Endothelial cell (in vitro differentiated cells): ENCODE results near the gene PABPN1. TPM values are rescaled to one million over a fixed set of nuclear protein-coding genes. Genes with fewer than 3 reads are reported as not detected.
A peak's percentile ranks its signal among the peaks of the same experiment; 100 is the strongest.
"Not testable (repeated sequence)": the region's sequence is repeated elsewhere in the genome, so short reads cannot be mapped to it uniquely, and the experiment has no call there.

Experiments
- DNase-seq: peaks from one replicate; pipeline ENCODE4 v3.0.0; 2021; ENCODE audit warnings: low spot score
- H3K27ac Mint-ChIP-seq: one replicate; pipeline ENCODE4 v1.8.0; 2021; ENCODE audit warnings: mixed read lengths, inconsistent platforms; ENCODE audit not compliant: unreplicated experiment
- H3K27me3 Mint-ChIP-seq: one replicate; pipeline ENCODE4 v1.8.0; 2021; ENCODE audit warnings: mild to moderate bottlenecking, moderate library complexity, mixed read lengths, inconsistent platforms; ENCODE audit not compliant: unreplicated experiment
- H3K36me3 Mint-ChIP-seq: one replicate; pipeline ENCODE4 v1.8.0; 2021; ENCODE audit warnings: mild to moderate bottlenecking, low read depth, mixed read lengths, inconsistent platforms; ENCODE audit not compliant: unreplicated experiment
- H3K4me1 Mint-ChIP-seq: one replicate; pipeline ENCODE4 v1.8.0; 2021; ENCODE audit warnings: mild to moderate bottlenecking, mixed read lengths, inconsistent platforms; ENCODE audit not compliant: unreplicated experiment
- H3K4me3 Mint-ChIP-seq: one replicate; pipeline ENCODE4 v1.8.0; 2021; ENCODE audit warnings: mild to moderate bottlenecking, mixed read lengths, inconsistent platforms; ENCODE audit not compliant: unreplicated experiment
- H3K9me3 Mint-ChIP-seq: one replicate; pipeline ENCODE4 v1.8.0; 2021; ENCODE audit warnings: mixed read lengths, inconsistent platforms; ENCODE audit not compliant: unreplicated experiment
- total RNA-seq: library from RNA; stranded (reverse); fragmentation: NEBNext Ultra II Directional; extraction: Animal tissue kit (Norgen Biotek cat#: 25700); gene quantifications from one replicate; pipeline ENCODE4 v1.2.1, GENCODE V29; 2021; ENCODE audit not compliant: unreplicated experiment
- TF ChIP-seq, protein P1 (sequence below): fragments of 200-600 bp; sonication (generic); IDR thresholded peaks from one replicate; pipeline ENCODE4 v1.5.0; 2021; ENCODE audit warnings: antibody characterized with exemption; ENCODE audit not compliant: unreplicated experiment

Gene PABPN1
- total RNA-seq, 1 donor from 2014 or later: 191 TPM

DNA sequence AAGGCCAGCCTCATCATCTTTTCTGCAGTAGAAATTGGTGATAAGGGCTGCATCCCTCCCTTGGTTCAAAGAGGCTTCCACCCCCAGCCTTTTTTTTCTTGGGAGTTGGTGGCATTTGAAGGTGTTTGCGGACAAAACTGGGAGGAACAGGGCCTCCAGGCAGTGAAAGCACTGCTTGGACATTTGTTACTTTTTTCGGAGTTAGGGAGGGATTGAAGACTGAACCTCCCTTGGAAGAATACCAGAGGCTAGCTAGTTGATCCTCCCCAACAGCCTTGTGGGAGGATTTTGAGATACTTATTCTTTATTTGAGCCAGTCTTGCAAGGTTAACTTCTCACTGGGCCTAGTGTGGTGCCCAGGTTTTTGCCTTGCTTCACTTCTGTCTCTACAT is 3.2 kb downstream of the PABPN1 start:
- H3K9me3 Mint-ChIP-seq: no peaks in the 10 kb centered on the region
- H3K4me1 Mint-ChIP-seq: peaks cover 40% of the 10 kb centered on the region
- no peak overlapping the region for H3K27ac Mint-ChIP-seq
- H3K36me3 Mint-ChIP-seq: peaks cover 33% of the 10 kb centered on the region
- no peak for DNase-seq
- TF ChIP-seq, protein P1, sequence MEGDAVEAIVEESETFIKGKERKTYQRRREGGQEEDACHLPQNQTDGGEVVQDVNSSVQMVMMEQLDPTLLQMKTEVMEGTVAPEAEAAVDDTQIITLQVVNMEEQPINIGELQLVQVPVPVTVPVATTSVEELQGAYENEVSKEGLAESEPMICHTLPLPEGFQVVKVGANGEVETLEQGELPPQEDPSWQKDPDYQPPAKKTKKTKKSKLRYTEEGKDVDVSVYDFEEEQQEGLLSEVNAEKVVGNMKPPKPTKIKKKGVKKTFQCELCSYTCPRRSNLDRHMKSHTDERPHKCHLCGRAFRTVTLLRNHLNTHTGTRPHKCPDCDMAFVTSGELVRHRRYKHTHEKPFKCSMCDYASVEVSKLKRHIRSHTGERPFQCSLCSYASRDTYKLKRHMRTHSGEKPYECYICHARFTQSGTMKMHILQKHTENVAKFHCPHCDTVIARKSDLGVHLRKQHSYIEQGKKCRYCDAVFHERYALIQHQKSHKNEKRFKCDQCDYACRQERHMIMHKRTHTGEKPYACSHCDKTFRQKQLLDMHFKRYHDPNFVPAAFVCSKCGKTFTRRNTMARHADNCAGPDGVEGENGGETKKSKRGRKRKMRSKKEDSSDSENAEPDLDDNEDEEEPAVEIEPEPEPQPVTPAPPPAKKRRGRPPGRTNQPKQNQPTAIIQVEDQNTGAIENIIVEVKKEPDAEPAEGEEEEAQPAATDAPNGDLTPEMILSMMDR: no peak
- no peak overlapping the region for H3K4me3 Mint-ChIP-seq
- H3K27me3 Mint-ChIP-seq: peaks cover 18% of the 10 kb centered on the region

DNA sequence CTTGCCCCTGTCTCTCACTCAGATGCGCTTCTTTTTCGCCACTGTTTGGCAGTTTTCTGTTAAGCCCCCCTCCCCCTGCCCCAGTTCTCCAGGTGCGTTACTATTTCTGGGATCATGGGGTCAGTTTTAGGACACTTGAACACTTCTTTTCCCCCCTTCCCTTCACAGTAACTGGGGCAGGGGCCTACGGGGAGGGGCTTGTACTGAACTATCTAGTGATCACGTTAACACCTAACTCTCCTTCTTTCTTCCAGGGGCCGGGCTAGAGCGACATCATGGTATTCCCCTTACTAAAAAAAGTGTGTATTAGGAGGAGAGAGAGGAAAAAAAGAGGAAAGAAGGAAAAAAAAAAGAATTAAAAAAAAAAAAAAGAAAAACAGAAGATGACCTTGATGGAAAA is 3.7 kb downstream of the PABPN1 start:
- Mint-ChIP-seq H3K27ac (no peak overlapping the region), H3K27me3 (peaks cover 18% of the 10 kb centered on the region), H3K36me3 (peaks cover 27% of the 10 kb centered on the region), H3K4me3 (no peak overlapping the region), H3K4me1 (peaks cover 35% of the 10 kb centered on the region), H3K9me3 (no peaks in the 10 kb centered on the region)
- no peak for DNase-seq
- TF ChIP-seq, protein P1: no peak

DNA sequence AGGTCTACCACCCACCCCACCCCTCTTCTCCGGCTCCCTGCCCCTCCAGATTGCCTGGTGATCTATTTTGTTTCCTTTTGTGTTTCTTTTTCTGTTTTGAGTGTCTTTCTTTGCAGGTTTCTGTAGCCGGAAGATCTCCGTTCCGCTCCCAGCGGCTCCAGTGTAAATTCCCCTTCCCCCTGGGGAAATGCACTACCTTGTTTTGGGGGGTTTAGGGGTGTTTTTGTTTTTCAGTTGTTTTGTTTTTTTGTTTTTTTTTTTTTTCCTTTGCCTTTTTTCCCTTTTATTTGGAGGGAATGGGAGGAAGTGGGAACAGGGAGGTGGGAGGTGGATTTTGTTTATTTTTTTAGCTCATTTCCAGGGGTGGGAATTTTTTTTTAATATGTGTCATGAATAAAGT is 4.5 kb downstream of the PABPN1 start:
- not testable (repeated sequence) for H3K4me3 Mint-ChIP-seq, DNase-seq, H3K27ac Mint-ChIP-seq, H3K9me3 Mint-ChIP-seq
- Mint-ChIP-seq H3K27me3 (peaks cover 15% of the 10 kb centered on the region), H3K4me1 (peaks cover 27% of the 10 kb centered on the region), H3K36me3 (peaks cover 22% of the 10 kb centered on the region)

DNA sequence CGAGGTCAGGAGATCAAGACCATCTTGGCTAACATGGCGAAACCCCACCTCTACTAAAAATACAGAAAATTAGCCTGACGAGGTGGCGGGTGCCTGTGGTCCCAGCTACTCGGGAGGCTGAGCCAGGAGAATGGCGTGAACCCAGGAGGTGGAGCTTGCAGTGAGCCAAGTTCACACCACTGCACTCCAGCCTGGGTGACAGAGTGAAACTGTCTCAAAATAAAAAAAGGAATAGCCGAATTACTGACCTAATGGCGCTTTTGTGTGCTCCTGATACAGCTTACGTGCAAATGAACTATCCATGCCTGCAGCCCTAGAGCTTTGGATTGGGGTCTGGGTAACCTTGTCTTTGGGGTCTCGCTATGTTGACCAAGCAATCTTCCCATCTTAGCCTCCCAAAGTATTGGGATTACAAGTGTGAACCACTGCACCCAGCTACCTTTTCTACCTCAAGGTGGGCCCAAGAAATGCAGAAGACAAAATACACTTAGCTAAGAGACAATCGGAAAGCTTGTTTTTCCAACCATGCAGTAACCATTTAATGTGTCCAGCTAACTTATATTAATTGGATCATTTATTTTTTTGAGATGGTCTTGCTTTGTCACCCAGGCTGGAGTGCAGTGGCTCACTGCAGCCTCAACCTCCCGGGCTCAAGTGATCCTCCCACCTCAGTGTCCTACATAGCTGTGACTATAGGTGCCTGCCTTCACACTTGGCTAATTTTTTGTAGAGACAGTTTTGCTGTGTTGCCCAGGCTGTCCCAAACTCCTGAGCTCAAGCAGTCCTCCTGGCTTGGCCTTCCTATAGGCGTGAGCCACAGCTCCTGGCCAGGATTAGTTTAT is 5.5 kb downstream of the PABPN1 start:
- no peak for DNase-seq
- Mint-ChIP-seq H3K27me3 (peaks cover 10% of the 10 kb centered on the region), H3K4me3 (no peak overlapping the region), H3K4me1 (peaks cover 23% of the 10 kb centered on the region), H3K36me3 (peaks cover 22% of the 10 kb centered on the region), H3K9me3 (no peaks in the 10 kb centered on the region), H3K27ac (no peak overlapping the region)
- TF ChIP-seq, protein P1: no peak

DNA sequence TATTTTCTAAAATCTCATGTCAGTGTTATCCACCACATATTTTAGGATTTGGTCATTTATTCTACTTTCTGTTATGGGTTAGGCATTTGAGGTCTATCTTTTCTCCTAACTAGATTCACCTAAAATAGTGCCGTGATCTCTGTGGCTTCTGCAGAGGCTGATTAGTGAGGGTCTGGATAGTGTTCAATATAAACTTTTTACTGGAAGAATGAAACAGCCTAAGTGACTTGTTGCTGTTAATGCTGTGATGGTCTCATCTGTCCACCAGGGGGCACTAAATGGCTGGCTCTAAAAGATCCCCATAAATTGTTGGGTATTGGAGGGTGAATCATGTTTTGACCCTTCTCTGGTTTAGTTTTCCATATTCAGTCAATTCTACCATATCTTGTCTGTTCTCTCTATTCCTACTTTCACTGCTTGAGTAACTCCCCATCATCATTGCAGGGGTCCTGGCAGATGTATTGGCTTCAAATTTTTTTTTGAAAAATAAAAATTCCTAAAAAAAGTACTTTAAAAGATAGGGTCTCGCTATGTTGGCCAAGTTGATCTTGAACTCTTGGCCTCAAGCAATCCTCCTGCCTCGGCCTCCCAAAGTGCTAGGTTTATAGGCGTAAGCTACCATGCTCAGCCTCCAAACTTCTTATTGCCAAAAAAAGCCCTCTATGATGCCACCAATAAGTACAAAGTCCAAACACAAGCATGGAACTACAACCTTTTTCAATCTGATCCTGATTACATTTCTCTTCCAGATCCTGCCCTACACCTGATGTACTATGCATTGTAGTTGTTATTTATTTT is 6.9 kb downstream of the PABPN1 start:
- H3K4me1 Mint-ChIP-seq: peaks cover 10% of the 10 kb centered on the region
- no peak overlapping the region for H3K4me3 Mint-ChIP-seq
- TF ChIP-seq, protein P1: peak; percentile 94
- no peak overlapping the region for H3K27ac Mint-ChIP-seq
- peak; percentile 60 for DNase-seq
- peaks cover 13% of the 10 kb centered on the region for H3K36me3 Mint-ChIP-seq
- H3K27me3 Mint-ChIP-seq: peaks cover 3% of the 10 kb centered on the region
- H3K9me3 Mint-ChIP-seq: no peaks in the 10 kb centered on the region
